HT-29 (cell line): Measurements from ENCODE around the gene EPB41L4A. TPM values are rescaled to one million over a fixed set of nuclear protein-coding genes. Genes with fewer than 3 reads are reported as not detected.

Source experiments
- DNase-seq: peaks from one replicate; pipeline ENCODE4 v3.0.0-alpha.2; 2015; ENCODE audit warnings: low spot score
- total RNA-seq: library from RNA; depleted of rRNA; stranded (reverse); fragments of >200 nt; shearing (Covaris generic); gene quantifications from 2 replicates; pipeline ENCODE4 v1.2.3, GENCODE V29; 2014

Gene EPB41L4A
- total RNA-seq, 1 experiment from 2014 or later = 0.48 TPM

- DNase-seq = no peak
Observed at GRCh38 chr5:112312295-112313275, 106.5 kb downstream of the EPB41L4A start.

GRCh38 chr5:112310746-112311145, 108.3 kb downstream of the EPB41L4A start:
- no peak for DNase-seq

- DNase-seq = no peak
Observed at GRCh38 chr5:112308608-112309007, 110.5 kb downstream of the EPB41L4A start.

- DNase-seq = no peak
Observed at GRCh38 chr5:112306956-112307355, 112.1 kb downstream of the EPB41L4A start.

GRCh38 chr5:112304743-112305142, 114.3 kb downstream of the EPB41L4A start:
- no peak for DNase-seq

GRCh38 chr5:112303685-112304084, 115.4 kb downstream of the EPB41L4A start:
- DNase-seq = no peak

- no peak for DNase-seq
Observed at GRCh38 chr5:112294126-112294525, 125.0 kb downstream of the EPB41L4A start.

GRCh38 chr5:112293587-112293986, 125.5 kb downstream of the EPB41L4A start:
- no peak for DNase-seq

- DNase-seq = no peak
Observed at GRCh38 chr5:112290691-112291090, 128.4 kb downstream of the EPB41L4A start.

- DNase-seq = no peak
Observed at GRCh38 chr5:112289465-112289864, 129.6 kb downstream of the EPB41L4A start.

- DNase-seq = no peak
Observed at GRCh38 chr5:112283943-112284929, 134.8 kb downstream of the EPB41L4A start.

- DNase-seq = no peak
Observed at GRCh38 chr5:112283034-112283582, 136.0 kb downstream of the EPB41L4A start.

GRCh38 chr5:112279082-112279481, 140.0 kb downstream of the EPB41L4A start:
- no peak for DNase-seq

GRCh38 chr5:112276991-112277390, 142.1 kb downstream of the EPB41L4A start:
- no peak for DNase-seq

GRCh38 chr5:112275671-112276070, 143.4 kb downstream of the EPB41L4A start:
- DNase-seq = no peak

GRCh38 chr5:112270299-112271293, 148.5 kb downstream of the EPB41L4A start:
- DNase-seq = no peak

- no peak for DNase-seq
Observed at GRCh38 chr5:112267231-112267630, 151.8 kb downstream of the EPB41L4A start.

- no peak for DNase-seq
Observed at GRCh38 chr5:112264666-112265065, 154.4 kb downstream of the EPB41L4A start.

GRCh38 chr5:112264151-112264550, 154.9 kb downstream of the EPB41L4A start:
- no peak for DNase-seq

- DNase-seq = no peak
Observed at GRCh38 chr5:112263469-112263868, 155.6 kb downstream of the EPB41L4A start.
